H1 (cell line): ENCODE measurements around the gene TIAL1. TPM values are rescaled to one million over a fixed set of nuclear protein-coding genes. Genes with fewer than 3 reads are reported as not detected.

ENCODE experiments used
- CTCF ChIA-PET: fragments of 300-600 bp; sonication (Branson Sonifier 250); formaldehyde crosslinking; loops from one replicate; lab custom pipeline; 2021; ENCODE audit not compliant: partially characterized antibody; lab: Charles Lee
- POLR2A ChIA-PET: fragments of 300-600 bp; sonication (Branson Sonifier 250); formaldehyde crosslinking; loops from one replicate; lab custom pipeline; 2021; ENCODE audit warnings: inconsistent platforms; ENCODE audit not compliant: partially characterized antibody; lab: Charles Lee
- DNase-seq, 2 experiments: peaks; one replicate each; pipeline versions ENCODE4 v3.0.0 to v3.0.0-alpha.2; 2010 to 2022; ENCODE audit warnings: low spot score in 2 of 2, low read depth in 1 of 2, mixed read lengths in 1 of 2
- FAIRE-seq: peaks from 2 replicates; lab custom pipeline; 2011; peaks lifted over from hg19 to GRCh38; lab: Jason Lieb, UNC
- H2AFZ ChIP-seq: 2 replicates; pipeline ENCODE4 v1.8.1; 2012; ENCODE audit warnings: low read length, inconsistent platforms
- H2AK5ac ChIP-seq: 2 replicates; pipeline ENCODE4 v1.6.1; 2013; ENCODE audit warnings: low read depth, low read length
- H2BK120ac ChIP-seq: replicated peaks from 2 replicates; pipeline ENCODE3; 2013; ENCODE audit warnings: low read depth, low read length, inconsistent platforms
- H2BK12ac ChIP-seq: 2 replicates; pipeline ENCODE4 v1.6.1; 2013; ENCODE audit warnings: low read depth, low read length
- H2BK15ac ChIP-seq: 2 replicates; pipeline ENCODE4 v1.6.1; 2013; ENCODE audit warnings: low read length
- H2BK20ac ChIP-seq: 2 replicates; pipeline ENCODE4 v1.6.1; 2013; ENCODE audit warnings: low read length
- H2BK5ac ChIP-seq: 2 replicates; pipeline ENCODE4 v1.6.1; 2013; ENCODE audit warnings: low read depth, low read length
- H3K14ac ChIP-seq: 2 replicates; pipeline ENCODE4 v1.6.1; 2013; ENCODE audit warnings: inconsistent platforms; ENCODE audit not compliant: insufficient read length
- H3K18ac ChIP-seq: 2 replicates; pipeline ENCODE4 v1.6.1; 2013; ENCODE audit warnings: low read length; ENCODE audit errors: extremely low read depth
- H3K23ac ChIP-seq: 2 replicates; pipeline ENCODE4 v1.6.1; 2013; ENCODE audit warnings: inconsistent platforms; ENCODE audit not compliant: insufficient read length
- H3K23me2 ChIP-seq: 2 replicates; pipeline ENCODE4 v1.6.1; 2013; ENCODE audit warnings: low read depth, low read length
- H3K27ac ChIP-seq: 2 replicates; pipeline ENCODE4 v1.6.1; 2011; ENCODE audit warnings: low read depth, low read length, inconsistent platforms
- H3K27me3 ChIP-seq, 4 experiments: replicated peaks in 1 of 4; 1 replicate in 1 of 4; 2 replicates in 3 of 4; pipeline versions ENCODE4 v1.6.1 to v1.8.1; 2011 to 2013; ENCODE audit warnings: low read length in 3 of 4, mild to moderate bottlenecking in 3 of 4, inconsistent platforms in 2 of 4, mixed read lengths in 2 of 4, moderate library complexity in 1 of 4; ENCODE audit not compliant: control insufficient read depth in 3 of 4, insufficient read depth in 3 of 4; ENCODE audit errors: extremely low read depth in 1 of 4
- H3K36me3 ChIP-seq, 4 experiments: 2 replicates each; pipeline versions ENCODE4 v1.6.1 to v1.8.1; 2011 to 2013; ENCODE audit warnings: mild to moderate bottlenecking in 4 of 4, low read length in 3 of 4, moderate library complexity in 2 of 4, control low read depth in 1 of 4, inconsistent platforms in 1 of 4; ENCODE audit not compliant: insufficient read depth in 4 of 4, control insufficient read depth in 2 of 4
- H3K4ac ChIP-seq: replicated peaks from 2 replicates; pipeline ENCODE3; 2013; ENCODE audit warnings: low read length, low read depth, mixed read lengths, inconsistent platforms; ENCODE audit not compliant: insufficient read length
- H3K4me1 ChIP-seq, 4 experiments: replicated peaks in 1 of 4; 1 replicate in 1 of 4; 2 replicates in 3 of 4; pipeline versions ENCODE4 v1.6.1 to v1.8.1; 2011 to 2013; ENCODE audit warnings: low read length in 3 of 4, inconsistent platforms in 2 of 4, mixed read lengths in 1 of 4; ENCODE audit not compliant: insufficient read depth in 4 of 4, control insufficient read depth in 3 of 4
- H3K4me2 ChIP-seq, 2 experiments: 2 replicates each; pipeline versions ENCODE4 v1.6.1 to v1.8.1; 2011 to 2013; ENCODE audit warnings: low read depth in 2 of 2, low read length in 2 of 2, control low read depth in 1 of 2, inconsistent platforms in 1 of 2, mild to moderate bottlenecking in 1 of 2; ENCODE audit not compliant: insufficient read depth in 1 of 2
- H3K4me3 ChIP-seq, 4 experiments: fragments of 200-600, 300-600 bp in 1 of 4; sonication (generic), shearing (Covaris generic), sonication (Bioruptor Twin) in 1 of 4; 2 replicates each; pipeline versions ENCODE4 v1.5.1 to v1.8.1; 2011 to 2016; ENCODE audit warnings: low read length in 4 of 4, low read depth in 3 of 4, control low read depth in 2 of 4, inconsistent platforms in 2 of 4, mild to moderate bottlenecking in 2 of 4, mixed read lengths in 1 of 4, moderate library complexity in 1 of 4; ENCODE audit not compliant: insufficient read depth in 2 of 4; ENCODE audit errors: extremely low read depth in 1 of 4
- H3K56ac ChIP-seq: replicated peaks from 2 replicates; pipeline ENCODE3; 2013; ENCODE audit warnings: low read depth, mild to moderate bottlenecking, mixed read lengths, low read length, inconsistent platforms; ENCODE audit not compliant: insufficient read length
- H3K79me1 ChIP-seq: 2 replicates; pipeline ENCODE4 v1.6.1; 2013; ENCODE audit warnings: low read depth, low read length, control low read depth
- H3K79me2 ChIP-seq, 2 experiments: 2 replicates each; pipeline versions ENCODE4 v1.6.1 to v1.8.1; 2012 to 2013; ENCODE audit warnings: low read length in 2 of 2, mild to moderate bottlenecking in 2 of 2, inconsistent platforms in 1 of 2; ENCODE audit not compliant: insufficient read depth in 2 of 2, control insufficient read depth in 1 of 2
- H3K9ac ChIP-seq, 4 experiments: replicated peaks in 1 of 4; 1 replicate in 1 of 4; 2 replicates in 3 of 4; pipeline versions ENCODE4 v1.6.1 to v1.8.1; 2011 to 2013; ENCODE audit warnings: low read depth in 3 of 4, low read length in 3 of 4, control low read depth in 2 of 4, mild to moderate bottlenecking in 2 of 4, moderate library complexity in 2 of 4, inconsistent platforms in 1 of 4; ENCODE audit errors: extremely low read depth in 1 of 4
- H3K9me3 ChIP-seq, 2 experiments: 2 replicates each; pipeline versions ENCODE4 v1.6.1 to v1.8.1; 2012 to 2013; ENCODE audit warnings: mild to moderate bottlenecking in 2 of 2, moderate library complexity in 2 of 2, control low read depth in 1 of 2, inconsistent platforms in 1 of 2, low read depth in 1 of 2, low read length in 1 of 2, mixed read lengths in 1 of 2; ENCODE audit not compliant: insufficient read depth in 2 of 2
- H4K20me1 ChIP-seq, 2 experiments: replicated peaks in 1 of 2; 2 replicates each; pipeline versions ENCODE3 to v1.8.1; 2011 to 2013; ENCODE audit warnings: inconsistent platforms in 2 of 2, low read length in 2 of 2, mild to moderate bottlenecking in 1 of 2; ENCODE audit not compliant: insufficient read depth in 2 of 2, control insufficient read depth in 1 of 2
- H4K5ac ChIP-seq: 2 replicates; pipeline ENCODE4 v1.6.1; 2013; ENCODE audit warnings: low read length, low read depth, mixed read lengths, inconsistent platforms; ENCODE audit not compliant: insufficient read length
- H4K8ac ChIP-seq: 2 replicates; pipeline ENCODE4 v1.8.0; 2013; ENCODE audit warnings: mild to moderate bottlenecking, moderate library complexity, low read length, inconsistent platforms; ENCODE audit not compliant: insufficient read depth; ENCODE audit errors: extremely low read depth
- H4K91ac ChIP-seq: replicated peaks from 2 replicates; pipeline ENCODE3; 2013; ENCODE audit warnings: low read length, mixed read lengths, inconsistent platforms; ENCODE audit not compliant: insufficient read length
- ASH2L ChIP-seq: fragments of 200-600, 300-600 bp; sonication (generic); IDR thresholded peaks from one replicate; pipeline ENCODE4 v1.7.1; 2017; ENCODE audit warnings: low read length
- BACH1 ChIP-seq: IDR thresholded peaks from 2 replicates; pipeline ENCODE4 v1.6.1; 2012; ENCODE audit warnings: low read length, improper control_type of control experiment
- CTCF ChIP-seq, 3 experiments: IDR thresholded peaks; 1 replicate in 2 of 3; 2 replicates in 1 of 3; pipeline versions ENCODE4 v1.5.1 to v1.6.1; 2011; ENCODE audit warnings: low read length in 3 of 3, mild to moderate bottlenecking in 3 of 3, inconsistent platforms in 2 of 3, low read depth in 1 of 3, moderate library complexity in 1 of 3; ENCODE audit not compliant: insufficient read depth in 1 of 3; ENCODE audit errors: control extremely low read depth in 1 of 3
- EZH2 ChIP-seq: fragments of 200-600 bp; sonication (generic); IDR thresholded peaks from 2 replicates; pipeline ENCODE4 v1.7.1; 2012; ENCODE audit warnings: low read depth, mild to moderate bottlenecking, moderate library complexity, low read length, inconsistent platforms; ENCODE audit not compliant: severe bottlenecking
- JUND ChIP-seq: IDR thresholded peaks from 2 replicates; pipeline ENCODE4 v1.6.1; 2011; ENCODE audit warnings: mild to moderate bottlenecking, improper control_type of control experiment, low read length
- MAFK ChIP-seq: IDR thresholded peaks from 2 replicates; pipeline ENCODE4 v1.6.1; 2012; ENCODE audit warnings: low read depth, mild to moderate bottlenecking, improper control_type of control experiment, low read length
- POLR2A ChIP-seq, 2 experiments: IDR thresholded peaks; 1 replicate in 1 of 2; 2 replicates in 1 of 2; pipeline ENCODE4 v1.6.1; 2011; ENCODE audit warnings: low read depth in 2 of 2, low read length in 2 of 2, mild to moderate bottlenecking in 2 of 2; ENCODE audit errors: control extremely low read depth in 1 of 2
- TBP ChIP-seq: IDR thresholded peaks from 2 replicates; pipeline ENCODE4 v1.6.1; 2011; ENCODE audit warnings: low read depth, low read length, improper control_type of control experiment
- TEAD4 ChIP-seq: IDR thresholded peaks from 2 replicates; pipeline ENCODE4 v1.6.1; 2012; ENCODE audit warnings: low read depth, low read length, inconsistent platforms, mixed read lengths
- ZNF274 ChIP-seq: IDR thresholded peaks from 2 replicates; pipeline ENCODE4 v1.7.0; 2012; ENCODE audit warnings: low read length, borderline replicate concordance; ENCODE audit errors: extremely low read depth
- WGBS, 2 experiments: shearing (Covaris generic) in 1 of 2; methylation state at CpG; one replicate each; pipeline versions ENCODE4 v1.1.6 to v1.1.7; 2013 to 2015; ENCODE audit warnings: low lambda C conversion rate in 2 of 2, mixed read lengths in 2 of 2, inconsistent platforms in 1 of 2, low coverage in 1 of 2, missing lambda C conversion rate in 1 of 2; ENCODE audit not compliant: insufficient replicate concordance in 2 of 2, insufficient coverage in 1 of 2, insufficient read length in 1 of 2; ENCODE audit errors: extremely low coverage in 1 of 2, missing lambda C conversion rate in 1 of 2; 5-methylcytosine and 5-hydroxymethylcytosine counted together
- polyA plus RNA-seq, 7 experiments: library from polyadenylated mRNA; depleted of rRNA in 3 of 7; stranded (reverse) in 5 of 7; unstranded in 2 of 7; fragments of >200 nt in 5 of 7; fragments of 200-250 nt in 2 of 7; gene quantifications; 1 replicate in 5 of 7; 2 replicates in 1 of 7; 4 replicates in 1 of 7; pipeline versions ENCODE4 v1.2.1 to v1.2.3, GENCODE V29; 2011 to 2013; ENCODE audit warnings: missing spikeins in 2 of 7, mixed read lengths in 2 of 7
- total RNA-seq: library from RNA; stranded (reverse); fragmentation: NEBNext Ultra II Directional; extraction: Animal tissue kit (Norgen Biotek cat#: 25700); gene quantifications from 2 replicates; pipeline ENCODE4 v1.2.1, GENCODE V29; 2021

TIAL1 gene
- total and polyA plus RNA-seq, 2 of the 8 experiments (the other 6 are each of a cell fraction or from before 2014, with no cell fraction given) = 50.4 to 166 TPM

GRCh38 chr10:119595134-119595675 lies 1.6 kb downstream of the TIAL1 start:
- POLR2A ChIA-PET = interaction anchor here (0.7 kb wide), 1 partner anchor 95 kb away, joined by 3 read pairs; no protein-coding TSS in a partner anchor
- H2AFZ ChIP-seq = no peak overlapping the region
- no peak for FAIRE-seq
- H3K79me2 ChIP-seq = peaks cover 23 to 59% of the 10 kb centered on the region in 2 experiments
- no peak overlapping the region for H2BK12ac ChIP-seq
- peak overlapping the region; percentile 41; the same call in 1 of the 2 replicates for H2BK5ac ChIP-seq
- no peak overlapping the region for H3K27ac ChIP-seq
- H3K4me3 ChIP-seq = peak overlapping the region; percentile 92 to 99 (median 96)
- peaks cover 2% of the 10 kb centered on the region; the same call in 1 of the 2 replicates for H3K79me1 ChIP-seq
- H3K9me3 ChIP-seq = peaks cover 3 to 6% of the 10 kb centered on the region in 2 experiments; a peak in 2 of 4 replicates
- no peak overlapping the region for H2BK20ac ChIP-seq
- no peak overlapping the region for H3K23ac ChIP-seq
- H4K8ac ChIP-seq = no peak overlapping the region
- H2BK15ac ChIP-seq = no peak overlapping the region
- H2AK5ac ChIP-seq = no peak overlapping the region; the same call in 1 of the 2 replicates
- DNase-seq = no peak
- H4K20me1 ChIP-seq = peaks cover 7 to 8% of the 10 kb centered on the region in 2 experiments
- no peak overlapping the region for H4K91ac ChIP-seq
- CTCF ChIA-PET = interaction anchor here (0.7 to 1.3 kb wide), 3 partner anchors 11 to 49 kb away, joined by 3 to 5 read pairs (median 4); no protein-coding TSS in a partner anchor
- peaks cover 9% of the 10 kb centered on the region for H3K23me2 ChIP-seq
- no peak overlapping the region for H3K56ac ChIP-seq
- no peak overlapping the region for H3K18ac ChIP-seq
- no peak overlapping the region for H2BK120ac ChIP-seq
- no peak overlapping the region for H3K14ac ChIP-seq
- peaks cover 0 to 16% (median 0%) of the 10 kb centered on the region in 4 experiments; a peak in 1 of 8 replicates for H3K36me3 ChIP-seq
- H4K5ac ChIP-seq = peak overlapping the region; percentile 34
- H3K4me2 ChIP-seq = peak overlapping the region; percentile 83 to 99
- WGBS, 2 experiments = 21% methylated on average over 5 of the region's 5 CpGs; no CpG with 5 or more reads in 1 of the 2 experiments
- peak overlapping the region; percentile 46 to 83 (median 65) for H3K9ac ChIP-seq
- no peaks in the 10 kb centered on the region for H3K27me3 ChIP-seq
- peaks cover 0 to 8% (median 5%) of the 10 kb centered on the region in 4 experiments; a peak in 4 of 7 replicates for H3K4me1 ChIP-seq
- H3K4ac ChIP-seq = no peak overlapping the region
- TF ChIP-seq TBP (no peak), CTCF (IDR thresholded peaks at IDR 0.05; ENCODE audit: control extremely low read depth in 1 of 3, insufficient read depth in 1 of 3, low read depth in 1 of 3, low read length in 3 of 3) (no peak), POLR2A (IDR thresholded peaks at IDR 0.05; ENCODE audit: control extremely low read depth in 1 of 2, low read depth in 2 of 2, low read length in 2 of 2) (no peak), ZNF274 (no peak), ASH2L (no peak), JUND (0 out of 2 replicates have a peak, but pooled peaks have one; percentile 19), MAFK (peak; percentile 98), BACH1 (peak; percentile 84), TEAD4 (no peak), EZH2 (no peak)
